ENCODE results near the gene SIRPD.
A peak's percentile ranks its signal among the peaks of the same experiment; 100 is the strongest.
"Not testable (repeated sequence)": the region's sequence is repeated elsewhere in the genome, so short reads cannot be mapped to it uniquely, and the experiment has no call there.

The SIRPD gene
- 0.08 to 2.5 (median 1.0) reads per million in 18 experiments for total RNA-seq

DNA sequence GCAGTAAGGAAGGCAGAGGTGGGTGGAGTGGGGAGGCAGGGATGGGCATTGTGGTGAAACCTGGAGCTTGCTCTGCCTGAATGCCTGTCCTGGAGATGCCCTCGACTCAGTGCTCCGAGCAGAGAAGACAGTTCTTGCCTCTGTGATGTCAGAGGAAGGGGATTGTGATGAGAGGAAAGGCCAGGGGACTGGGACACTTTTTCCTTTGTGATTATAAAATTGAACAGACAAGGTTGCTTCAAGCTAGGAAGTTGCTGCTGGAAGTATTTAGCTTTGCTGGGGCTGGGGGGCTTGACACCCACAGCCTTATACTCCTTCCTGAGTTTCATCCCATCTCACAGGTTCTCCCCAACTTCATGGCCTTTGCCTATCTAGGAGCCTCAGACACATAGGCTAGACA lies at the start of gene SIRPD:
TSS of gene SIRPD (minus strand) at position 101 of the 400 bp plus-strand sequence. CDS start at position 49, 52 bp downstream.
- DNase-seq = no peak

DNA sequence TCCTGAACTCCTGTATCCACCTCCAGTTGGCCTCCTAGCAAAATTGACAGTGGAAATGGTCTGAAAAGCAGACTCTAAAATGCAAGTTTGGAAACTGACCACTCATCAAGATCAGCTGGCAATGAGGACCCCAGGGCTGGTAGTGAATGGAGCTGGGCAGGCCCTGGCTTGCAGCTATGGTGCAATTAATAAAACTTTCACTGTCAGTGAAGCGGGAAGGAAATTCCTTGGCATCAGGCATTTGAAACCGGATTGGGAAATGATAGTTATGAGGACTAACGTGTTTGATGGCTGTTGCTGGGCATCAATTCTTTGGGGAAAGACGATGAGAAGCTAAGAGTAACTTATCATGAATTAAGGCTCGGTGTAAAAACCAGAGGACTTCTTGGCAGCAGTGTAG lies 43.2 kb upstream of the SIRPD start:
- no peak for DNase-seq

GRCh38 chr20:1595333-1595732 lies 37.8 kb upstream of the SIRPD start:
- DNase-seq = no peak

DNA sequence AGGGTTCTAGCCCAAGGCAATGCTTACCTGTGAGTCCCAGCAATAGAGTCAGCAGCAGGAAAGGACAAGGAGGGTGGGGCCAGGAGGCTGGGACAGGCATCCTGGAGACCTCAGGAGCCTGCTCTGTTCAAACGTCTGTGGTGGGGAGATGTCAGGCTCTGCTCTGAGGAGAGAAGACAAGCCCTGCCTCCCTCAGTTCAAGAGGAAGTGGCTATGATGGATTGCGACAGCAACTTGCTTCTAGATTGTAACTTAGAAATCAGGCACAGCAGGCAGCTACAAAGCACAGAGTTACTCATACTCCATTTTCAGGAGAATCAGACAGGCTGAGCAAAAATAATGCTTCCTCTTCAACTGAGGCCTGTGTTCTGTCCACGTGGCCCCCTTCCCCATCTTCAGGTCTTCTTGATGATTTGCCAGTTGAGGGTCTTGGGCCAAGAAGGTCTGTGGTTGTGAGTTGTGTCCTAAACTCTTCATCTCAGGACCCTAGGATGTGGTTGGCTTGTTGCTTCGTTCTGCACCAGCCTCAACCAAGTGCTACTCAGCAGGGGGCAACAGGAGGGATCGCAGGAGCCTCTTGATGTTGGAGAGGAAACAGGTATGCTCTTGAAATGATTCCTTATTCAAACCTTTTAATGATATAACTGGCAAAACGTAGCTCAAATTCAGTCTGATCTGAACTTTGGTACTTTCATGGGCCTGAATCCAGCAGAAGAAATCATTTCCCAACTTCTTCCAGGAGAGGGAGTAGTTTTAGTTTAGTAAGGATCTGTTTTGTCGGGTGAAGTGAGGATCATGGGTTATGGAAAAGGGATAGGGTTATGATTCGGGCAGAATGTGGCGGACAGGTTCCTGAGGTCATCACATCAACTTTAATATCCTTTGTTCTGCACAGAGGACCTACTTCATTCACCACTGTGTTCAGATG lies 31.3 kb upstream of the SIRPD start:
- DNase-seq = no peak

DNA sequence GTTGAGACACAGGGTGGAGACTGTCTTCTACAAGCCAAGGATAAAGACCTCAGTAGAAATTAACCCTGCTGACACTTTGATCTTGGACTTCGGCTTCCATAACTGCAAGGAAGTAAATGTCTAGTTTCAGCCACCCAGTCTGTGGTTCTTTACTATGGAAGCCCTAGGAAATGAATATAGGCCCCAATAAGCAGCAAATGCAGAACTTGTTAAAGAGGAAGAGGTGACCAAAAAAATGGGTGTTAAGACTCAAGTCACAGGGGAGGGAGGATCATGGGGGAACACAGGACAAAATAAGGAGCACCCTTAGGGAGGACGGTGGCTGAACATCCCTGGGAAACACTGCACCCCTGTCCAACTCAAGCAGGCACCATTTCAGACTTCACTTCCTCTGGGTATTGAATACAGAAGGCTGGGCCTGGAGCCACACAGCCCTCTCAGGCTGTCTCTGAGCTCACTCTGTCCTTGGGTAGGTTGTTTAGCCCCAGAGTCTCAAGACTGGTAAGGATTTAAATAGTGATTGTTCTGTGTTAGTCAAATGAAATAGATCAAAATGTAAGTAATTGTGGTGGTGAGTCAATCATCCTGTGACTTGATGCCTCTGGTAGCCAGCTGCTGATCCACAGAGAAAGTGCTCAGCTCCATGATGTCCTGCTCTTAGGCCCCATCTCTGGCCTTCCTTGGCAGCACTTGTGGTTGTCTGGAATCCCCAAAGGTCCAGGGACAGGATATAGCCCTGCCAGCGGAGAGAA lies 30.5 kb upstream of the SIRPD start:
- no peak for DNase-seq

DNA sequence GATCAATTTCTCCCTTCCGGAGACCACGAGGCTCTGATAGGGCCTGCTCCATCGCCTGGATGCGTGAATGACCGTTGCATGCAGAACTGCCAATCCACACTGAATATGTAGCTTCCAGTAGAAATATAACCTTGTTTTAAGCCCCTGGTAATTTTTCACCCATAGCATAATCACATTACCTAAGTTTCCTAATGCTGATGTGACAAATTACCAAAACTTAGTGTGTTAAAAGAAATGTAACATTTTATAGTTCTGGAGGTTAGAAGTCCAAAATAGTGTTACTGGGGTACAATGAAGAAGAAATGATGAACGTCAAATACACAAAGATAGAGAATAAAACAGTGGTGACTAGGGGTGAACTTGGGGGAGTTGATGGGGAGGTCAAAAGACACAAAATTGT lies 22.0 kb upstream of the SIRPD start:
- DNase-seq = no peak

GRCh38 chr20:1577906-1578305 lies 20.4 kb upstream of the SIRPD start:
- DNase-seq = no peak

DNA sequence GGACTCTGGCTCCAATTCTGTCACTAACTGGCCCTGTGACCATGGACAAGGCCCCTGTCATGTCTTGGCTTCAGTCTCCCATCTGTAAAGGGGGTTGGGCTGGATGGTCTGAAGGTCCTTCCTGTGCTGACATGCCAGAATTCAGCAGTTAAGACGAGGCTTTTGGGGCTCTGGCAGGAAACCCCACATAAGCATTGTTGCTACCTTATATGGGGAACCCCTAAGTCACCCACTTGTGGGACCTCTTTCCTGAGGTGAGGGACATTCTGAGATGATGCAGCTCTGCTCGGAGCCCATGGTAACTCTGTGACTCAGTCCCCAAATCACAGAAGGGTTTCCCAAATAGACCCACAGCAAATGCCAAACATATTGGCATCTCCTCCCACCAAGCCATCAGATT lies 19.8 kb upstream of the SIRPD start:
- not testable (repeated sequence) for DNase-seq

GRCh38 chr20:1576641-1577040 lies 19.1 kb upstream of the SIRPD start:
- DNase-seq = peak; percentile 38 to 53

DNA sequence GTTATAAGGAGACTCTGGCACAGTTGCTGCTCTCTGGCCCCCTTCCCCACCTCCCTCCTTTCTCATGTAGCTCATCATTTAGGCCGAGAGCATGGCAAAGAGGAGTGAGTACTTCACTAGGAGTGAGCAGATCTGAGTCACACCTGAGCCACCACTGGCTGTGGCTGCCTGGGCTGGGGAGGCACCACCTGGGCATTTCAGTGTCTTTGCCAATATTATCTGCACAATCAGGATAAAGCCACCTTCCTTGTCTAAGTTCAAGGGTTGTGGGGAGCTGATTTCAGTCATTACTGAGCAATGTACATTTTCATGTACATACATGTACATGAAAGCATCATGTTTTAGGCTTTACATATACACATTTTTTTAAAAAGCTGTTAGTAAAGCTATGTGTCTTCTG lies 18.5 kb upstream of the SIRPD start:
- not testable (repeated sequence) for DNase-seq

GRCh38 chr20:1571583-1571982 lies 14.1 kb upstream of the SIRPD start:
- DNase-seq = not testable (repeated sequence)

- peak; percentile 79 to 83 for DNase-seq
Observed at GRCh38 chr20:1569415-1569881, 11.9 kb upstream of the SIRPD start.

- DNase-seq = no peak
Observed at GRCh38 chr20:1568163-1568490, 10.6 kb upstream of the SIRPD start.

- peak; percentile 46 to 66 for DNase-seq
Observed at GRCh38 chr20:1567392-1568162, 10.1 kb upstream of the SIRPD start.

DNA sequence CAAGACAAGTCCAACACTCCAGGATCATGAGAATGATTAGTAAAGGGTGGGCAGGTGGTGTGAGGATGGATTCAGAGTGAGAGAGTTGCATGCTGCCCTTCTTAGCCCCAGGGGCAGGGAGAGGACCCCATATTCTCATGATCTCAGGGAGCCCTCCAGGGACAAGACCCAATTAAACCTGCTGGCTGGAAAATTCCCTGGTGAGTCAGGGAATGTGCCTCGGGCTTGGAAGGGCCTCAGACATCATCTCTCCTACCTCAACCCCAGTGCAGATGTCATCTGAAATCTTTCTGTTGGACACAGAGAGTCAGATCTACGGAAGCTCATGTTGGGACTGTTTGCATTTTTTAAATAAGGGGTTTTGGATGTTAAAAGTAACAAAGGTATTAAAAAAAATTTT lies 9.2 kb upstream of the SIRPD start:
- no peak for DNase-seq

- DNase-seq = no peak
Observed at GRCh38 chr20:1565461-1565860, 8.0 kb upstream of the SIRPD start.

DNA sequence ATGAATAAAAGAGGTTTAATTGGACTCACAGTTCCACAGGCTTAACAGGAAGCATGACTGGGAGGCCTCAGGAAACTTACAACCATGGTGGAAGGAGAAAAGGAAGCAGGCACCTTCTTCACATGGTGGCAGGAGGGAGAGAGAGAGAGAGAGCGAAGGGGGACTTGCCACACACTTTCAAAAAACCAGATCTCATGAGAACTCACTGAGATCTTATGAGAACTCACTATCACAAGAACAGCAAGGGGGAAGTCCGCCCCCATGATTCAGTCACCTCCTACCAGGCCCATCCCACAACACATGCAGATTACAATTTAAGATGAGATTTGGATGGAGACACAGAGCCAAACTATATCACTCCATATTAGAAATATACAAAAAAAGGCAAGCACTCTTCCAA lies 6.1 kb upstream of the SIRPD start:
- peak in 1 of 2 donors; percentile 54 for DNase-seq

DNA sequence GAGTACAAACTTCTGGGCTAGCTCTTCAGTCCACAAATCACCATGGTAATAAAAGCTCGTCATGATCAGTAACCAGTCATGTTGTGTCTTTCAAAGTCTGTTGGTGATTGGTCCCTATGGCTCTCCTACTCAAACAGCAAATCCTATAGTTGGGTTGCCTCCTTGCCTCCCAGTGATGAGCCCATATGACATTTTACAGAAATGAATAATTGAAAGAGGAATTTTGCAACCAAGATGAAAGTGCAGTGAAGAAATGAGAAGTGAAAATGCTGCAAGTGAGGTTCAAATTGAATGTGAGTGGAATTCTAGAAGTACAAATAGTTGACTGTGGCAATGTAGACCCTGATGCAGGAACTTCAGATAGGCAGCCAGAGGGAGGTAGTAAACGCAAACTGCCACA lies 5.1 kb upstream of the SIRPD start:
- peak; percentile 50 to 89 for DNase-seq

DNA sequence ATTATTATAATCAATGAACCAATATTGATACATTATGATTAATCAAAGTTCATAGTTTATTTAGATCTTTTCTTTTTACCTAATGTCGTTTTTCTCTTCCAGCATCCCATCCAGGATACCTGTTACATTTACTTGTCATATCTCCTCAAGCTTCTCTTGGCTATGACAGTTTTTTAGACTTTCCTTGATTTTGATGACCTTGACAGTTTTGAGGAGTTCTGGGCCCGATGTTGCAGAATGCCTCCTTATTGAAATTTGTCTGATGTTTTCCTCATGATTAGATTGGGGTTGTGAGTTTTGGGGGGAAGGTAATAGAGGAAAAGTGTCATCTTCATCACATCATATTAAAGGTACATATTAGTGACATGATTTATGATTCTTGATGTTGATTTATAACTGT lies 3.8 kb upstream of the SIRPD start:
- no peak for DNase-seq

DNA sequence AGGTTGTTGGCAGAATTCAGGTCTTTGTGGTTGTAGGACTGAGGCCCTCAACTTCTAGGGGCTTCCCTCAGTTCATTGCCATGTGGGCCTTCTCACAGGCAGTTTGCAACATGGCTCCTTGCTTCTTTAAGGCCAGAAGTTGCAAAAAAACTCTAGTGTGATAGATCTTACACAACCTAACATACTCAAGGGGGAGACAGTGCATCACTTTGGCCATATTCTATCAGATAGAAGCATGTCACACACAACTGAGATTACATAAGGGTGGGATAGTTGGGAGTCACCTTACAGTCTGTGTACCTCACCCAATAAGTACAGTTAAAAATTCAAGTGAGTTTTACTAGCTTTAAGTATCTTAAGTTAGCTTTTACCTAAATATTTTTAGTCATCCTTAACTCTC lies 1.6 kb downstream of the SIRPD start:
- DNase-seq = no peak

GRCh38 chr20:1539816-1540419 lies 17.6 kb downstream of the SIRPD start:
- no peak for DNase-seq

GRCh38 chr20:1538655-1539054 lies 18.9 kb downstream of the SIRPD start:
- DNase-seq = no peak

GRCh38 chr20:1537731-1538058 lies 19.8 kb downstream of the SIRPD start:
- peak; percentile 94 for DNase-seq
